Ishikawa (cell line): ENCODE data around the gene RASAL3.

ENCODE experiments used
- EP300 ChIP-seq: IDR thresholded peaks from 2 replicates; pipeline ENCODE4 v1.6.1; 2012; ENCODE audit warnings: borderline replicate concordance
- RAD21 ChIP-seq: IDR thresholded peaks from 2 replicates; pipeline ENCODE4 v1.6.1; 2012; ENCODE audit warnings: low read depth
- TEAD4 ChIP-seq: IDR thresholded peaks from 2 replicates; pipeline ENCODE4 v1.6.1; 2012
- TF ChIP-seq, protein P1 (sequence below): IDR thresholded peaks from 2 replicates; pipeline ENCODE4 v1.6.1; 2012

DNA sequence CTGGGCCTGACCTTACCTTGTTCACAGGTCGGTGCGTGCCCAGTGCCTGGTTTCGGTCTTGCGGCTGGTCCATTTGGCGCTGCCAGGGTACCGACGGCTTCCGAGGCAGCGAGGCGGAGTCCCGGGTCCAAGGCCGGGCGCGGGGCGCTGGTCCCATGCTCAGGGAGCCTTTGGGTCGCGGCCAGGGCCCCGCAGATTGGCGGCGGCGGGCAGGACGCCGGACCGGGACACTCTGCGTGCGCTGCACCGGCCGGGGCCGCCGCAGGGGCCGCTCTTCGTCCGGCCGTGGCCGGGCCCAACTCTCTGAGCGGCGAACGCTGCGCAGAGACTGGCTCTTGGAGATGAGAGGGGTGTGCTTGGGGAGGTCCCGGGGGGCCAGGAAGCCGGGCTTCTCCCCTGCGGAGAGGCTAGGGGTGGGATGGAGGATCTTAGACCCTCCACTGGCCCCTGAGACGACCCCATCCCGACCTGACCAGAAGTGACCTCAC lies 11.2 kb downstream of the RASAL3 start:
- TF ChIP-seq RAD21 (no peak), EP300 (no peak), TEAD4 (no peak)
- TF ChIP-seq, protein P1, sequence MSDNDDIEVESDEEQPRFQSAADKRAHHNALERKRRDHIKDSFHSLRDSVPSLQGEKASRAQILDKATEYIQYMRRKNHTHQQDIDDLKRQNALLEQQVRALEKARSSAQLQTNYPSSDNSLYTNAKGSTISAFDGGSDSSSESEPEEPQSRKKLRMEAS = no peak
